NK-92 treated with Interleukin-12 subunit alpha and Interleukin-12 subunit beta, amount 100 ng/mL, for 24 hours (cell line): Measurements from ENCODE around the gene SKA2.
"Not testable (repeated sequence)": the region's sequence is repeated elsewhere in the genome, so short reads cannot be mapped to it uniquely, and the experiment has no call there.

Experiments used
- DNase-seq: peaks from one replicate; lab custom pipeline; 2025; lab: John Stamatoyannopoulos, UW

Gene SKA2

DNA sequence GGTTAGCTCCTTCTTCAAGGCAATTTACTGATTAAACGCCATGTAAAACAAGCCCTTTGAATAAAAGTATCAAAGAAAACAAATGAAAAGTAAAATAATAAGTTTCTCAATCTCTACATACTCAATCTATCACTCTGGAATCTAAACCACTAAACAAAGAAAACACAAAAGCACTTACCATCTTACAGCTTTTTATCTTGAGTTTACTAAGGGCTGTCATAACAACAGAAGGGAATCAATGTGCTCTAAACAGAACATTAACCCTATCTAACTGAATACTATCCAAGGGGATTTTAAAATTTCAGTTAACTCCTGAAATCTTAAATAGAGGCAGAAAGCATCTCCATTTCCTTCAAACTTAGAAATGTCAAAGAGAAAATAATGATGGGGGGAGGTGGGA lies 3.4 kb downstream of the SKA2 start:
- no peak for DNase-seq

DNA sequence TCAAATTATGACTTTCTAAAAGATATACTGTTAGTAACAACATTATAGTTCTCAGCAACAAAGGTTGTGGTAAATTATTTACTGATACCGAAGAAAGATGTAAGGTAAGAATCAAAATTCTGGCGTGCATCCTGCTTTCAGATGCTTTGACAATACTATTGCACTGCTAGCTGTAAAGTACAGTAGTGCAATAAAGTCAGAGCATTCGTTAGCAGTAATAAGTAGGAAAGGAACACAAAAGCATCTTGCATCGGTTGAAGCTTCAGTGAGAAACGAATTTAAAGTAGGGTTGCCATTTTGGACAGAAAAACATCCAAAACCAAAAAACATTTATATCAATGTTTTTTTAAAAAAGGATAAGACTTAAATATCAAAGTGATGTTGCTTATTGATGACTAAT lies 4.0 kb downstream of the SKA2 start:
- no peak for DNase-seq

DNA sequence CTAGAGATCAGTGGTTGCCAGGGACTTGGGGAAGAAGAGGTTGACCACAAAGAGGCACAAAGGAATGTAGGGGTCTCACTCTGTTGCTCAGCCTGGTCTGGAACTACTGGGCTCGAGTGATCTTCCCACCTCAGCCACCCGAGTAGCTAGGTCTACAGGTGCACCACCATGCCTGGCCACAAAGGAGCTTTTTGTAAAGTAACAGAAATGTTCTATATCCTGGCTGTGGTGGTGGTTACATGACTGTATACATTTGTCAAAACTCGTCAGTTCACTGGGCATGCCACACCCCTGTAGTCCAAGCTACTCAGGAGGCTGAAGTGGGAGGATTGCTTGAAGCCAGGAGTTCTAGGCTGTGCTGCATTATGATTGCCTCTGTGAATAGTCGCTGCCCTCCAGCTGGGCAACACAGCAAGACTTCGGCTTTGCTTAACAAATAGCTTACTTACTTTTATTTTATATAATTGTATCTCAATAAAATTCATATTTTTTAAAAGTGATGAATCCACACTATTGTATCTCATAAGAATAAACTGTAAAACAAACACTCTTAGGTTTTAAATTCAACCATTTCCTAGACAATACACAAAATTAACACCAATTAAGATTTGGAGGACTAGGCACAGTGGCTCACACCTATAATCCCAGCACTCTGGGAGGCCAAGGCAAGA lies 5.0 kb downstream of the SKA2 start:
- no peak for DNase-seq

DNA sequence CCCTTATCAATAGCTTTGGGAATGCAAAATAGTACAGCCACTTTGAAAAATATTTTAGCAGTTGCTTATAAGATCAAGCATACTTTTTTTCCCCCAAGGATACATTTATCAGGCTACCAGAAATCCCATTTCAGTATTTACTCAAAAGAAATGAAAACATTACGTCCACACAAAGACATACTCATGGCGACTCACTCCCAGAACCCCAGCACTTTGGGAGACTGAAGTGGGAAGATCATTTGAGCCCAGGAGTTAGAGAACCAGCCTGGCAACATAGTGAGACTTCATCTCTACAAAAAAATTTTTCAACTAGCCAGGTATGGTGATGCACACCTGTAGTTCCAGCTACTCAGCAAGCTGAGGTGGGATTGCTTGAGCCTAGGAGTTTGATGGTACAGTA lies 5.9 kb downstream of the SKA2 start:
- DNase-seq, result no peak

- no peak for DNase-seq
These were observed 9.4 kb downstream of the SKA2 start for GRCh38 chr17:59145571-59146096.

DNA sequence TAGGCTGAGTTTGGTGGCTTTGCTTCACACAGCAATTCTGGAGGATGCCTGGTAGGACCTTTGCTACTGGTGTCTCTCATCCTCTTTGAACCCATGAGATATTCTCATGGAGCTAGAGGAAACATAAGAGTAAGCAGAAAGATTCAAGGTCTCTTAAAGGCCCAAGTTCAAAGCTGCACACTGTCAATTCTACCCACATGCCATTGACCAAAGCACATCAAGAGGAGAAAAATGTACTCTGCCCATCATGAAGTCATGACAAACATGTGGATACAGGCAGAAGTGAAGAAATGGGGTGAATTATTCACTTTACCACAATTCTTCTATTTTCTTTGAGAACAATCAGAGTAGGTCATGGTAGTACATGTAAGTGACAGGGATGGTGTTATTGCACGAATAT lies 13.1 kb downstream of the SKA2 start:
- no peak for DNase-seq

DNA sequence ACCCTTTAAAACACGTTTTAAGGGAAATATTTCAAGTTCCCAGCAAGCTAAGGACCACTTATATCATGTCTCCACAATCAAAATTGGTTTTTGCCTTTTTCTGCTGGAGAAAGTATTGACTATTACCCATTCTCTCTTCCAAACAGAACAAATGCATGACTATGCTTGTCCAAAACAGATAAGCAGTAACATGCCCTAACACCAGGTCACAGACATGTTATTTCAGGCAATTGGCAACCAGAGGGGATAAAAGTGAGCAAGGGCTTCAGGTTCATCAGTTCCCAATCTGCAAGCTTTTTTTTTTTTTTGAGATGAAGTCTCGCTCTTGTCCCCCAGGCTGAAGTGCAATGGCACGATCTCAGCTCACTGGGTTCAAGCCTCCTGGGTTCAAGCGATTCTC lies 15.0 kb downstream of the SKA2 start:
- no peak for DNase-seq

- not testable (repeated sequence) for DNase-seq
These were observed 16.6 kb downstream of the SKA2 start for GRCh38 chr17:59138339-59138738.

DNA sequence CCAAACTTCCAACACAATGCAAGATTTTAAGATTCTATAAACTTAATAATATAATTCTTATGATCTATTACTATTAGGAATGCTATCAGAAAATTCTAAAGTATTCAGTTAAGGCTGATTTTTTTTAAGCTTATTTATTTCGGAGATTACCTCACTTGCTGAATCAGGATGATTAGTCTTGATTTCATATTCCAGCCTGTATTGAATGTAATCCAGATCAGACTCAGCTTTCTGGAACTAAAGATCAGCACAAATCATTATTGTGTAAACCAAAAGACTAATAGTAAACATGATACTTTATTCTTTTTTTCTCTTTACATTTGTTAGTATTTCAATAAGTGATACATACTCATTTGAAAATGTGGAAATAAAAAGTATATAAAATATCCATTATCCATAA lies 23.9 kb downstream of the SKA2 start:
- no peak for DNase-seq

DNA sequence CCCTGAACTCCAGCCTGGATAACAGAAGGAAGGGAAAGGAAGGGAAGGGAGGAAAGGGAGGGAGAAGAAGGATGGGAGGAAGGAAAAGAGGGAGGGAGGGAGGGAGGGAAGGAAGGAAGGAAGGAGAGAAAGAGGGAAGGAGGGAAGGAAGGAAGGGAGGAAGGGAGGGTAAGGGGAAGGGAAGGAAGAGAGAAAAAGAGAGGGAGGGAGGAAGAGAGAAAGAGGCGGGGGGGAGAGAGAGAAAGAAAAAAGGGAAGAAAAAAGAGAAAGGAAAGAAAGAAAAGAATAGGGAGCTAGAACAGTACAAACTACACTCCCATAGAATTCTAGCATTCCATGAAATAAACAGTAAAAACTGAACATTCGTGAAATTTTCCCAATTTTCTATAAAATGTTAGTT lies 25.2 kb downstream of the SKA2 start:
- no peak for DNase-seq

DNA sequence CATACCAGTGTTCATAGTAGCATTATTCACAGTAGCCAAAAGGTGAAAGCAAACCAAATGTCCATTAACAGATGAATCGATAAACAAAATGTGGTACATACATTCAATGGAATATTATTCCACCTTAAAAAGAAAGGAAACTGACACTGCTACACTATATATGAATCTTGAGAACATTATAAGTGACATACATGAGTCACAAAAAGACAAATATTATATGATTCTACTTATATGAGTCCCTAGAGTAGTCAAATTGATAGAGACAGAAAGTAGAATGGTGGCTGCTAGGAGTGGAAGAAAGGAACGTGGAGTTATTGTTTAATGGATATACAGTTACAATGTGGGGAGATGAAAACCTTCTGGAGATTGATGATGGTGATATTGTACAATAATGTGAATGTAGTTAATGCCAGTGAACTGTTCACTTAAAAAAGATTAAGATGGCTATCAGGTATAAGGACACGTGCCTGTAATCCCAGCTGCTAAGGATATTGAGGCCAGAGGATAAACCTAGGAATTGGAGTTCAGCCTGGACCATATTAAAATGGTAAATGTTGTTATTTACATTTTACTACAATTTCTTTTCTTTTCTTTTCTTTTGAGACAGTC lies 28.1 kb downstream of the SKA2 start:
- no peak for DNase-seq

GRCh38 chr17:59124665-59125064 lies 30.3 kb downstream of the SKA2 start:
- no peak for DNase-seq

DNA sequence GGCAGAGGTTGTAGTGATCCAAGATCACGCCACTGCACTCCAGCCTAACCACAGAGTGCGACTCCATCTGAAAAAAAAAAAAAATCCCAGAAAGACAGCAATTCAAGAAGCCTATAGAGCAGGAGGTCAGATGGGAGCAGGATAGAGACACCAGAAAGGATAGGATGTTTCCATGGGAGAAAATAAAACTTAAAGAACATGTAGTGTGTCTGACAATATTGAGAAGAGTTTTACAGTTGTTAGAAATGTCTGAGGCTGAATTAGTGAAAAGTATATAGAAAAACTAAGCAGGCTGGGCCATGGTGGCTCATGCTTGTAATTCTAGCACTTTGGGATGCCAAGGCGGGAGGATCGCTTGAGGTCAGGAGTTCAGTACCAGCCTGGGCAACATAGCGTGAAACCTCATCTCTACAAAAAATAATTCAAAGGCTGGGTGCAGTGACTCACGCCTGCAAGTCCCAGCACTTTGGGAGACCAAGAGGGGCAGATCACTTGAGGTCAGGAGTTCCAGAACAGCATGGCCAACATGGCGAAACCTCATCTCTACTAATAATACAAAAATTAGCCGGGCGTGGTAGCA lies 33.0 kb downstream of the SKA2 start:
- DNase-seq, result no peak

GRCh38 chr17:59115474-59115873 lies 39.5 kb downstream of the SKA2 start:
- DNase-seq, result no peak

DNA sequence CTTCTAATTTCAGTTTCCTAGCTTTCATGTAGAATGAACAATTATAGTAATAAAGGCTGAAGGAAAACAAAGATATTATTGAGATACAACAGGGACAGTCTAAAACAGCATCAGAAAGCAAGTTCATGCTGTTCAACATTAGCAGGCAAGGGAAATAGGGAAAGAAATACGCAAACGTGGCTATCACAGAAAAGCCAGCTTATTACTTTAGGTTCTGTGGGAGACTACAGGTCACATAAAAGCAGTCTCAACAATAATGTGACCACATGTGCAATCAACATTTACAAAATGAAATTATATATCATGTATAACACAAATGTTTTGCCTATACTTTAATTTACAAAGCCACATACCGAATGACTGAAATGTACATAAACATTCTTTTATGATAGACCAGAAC lies 43.4 kb downstream of the SKA2 start:
- DNase-seq, result no peak

DNA sequence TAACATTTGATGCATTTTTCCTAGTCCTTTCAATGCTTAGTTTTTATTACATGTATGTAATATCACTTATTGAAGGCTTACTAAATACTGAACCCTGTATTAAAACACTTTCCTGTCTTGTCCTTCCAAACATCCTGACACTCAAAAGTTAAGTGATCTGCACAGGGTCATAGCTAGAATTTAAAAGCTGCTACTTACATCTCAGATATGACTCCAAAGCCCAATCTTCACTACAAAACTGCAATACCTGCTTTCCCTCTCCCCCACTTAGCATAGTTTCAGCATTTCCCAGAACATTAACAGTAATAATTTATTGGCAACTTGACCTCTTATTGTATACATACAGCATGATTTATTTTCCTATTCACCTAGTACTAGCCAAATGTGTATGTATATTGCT lies 44.0 kb downstream of the SKA2 start:
- DNase-seq, result no peak

- DNase-seq, result no peak
These were observed 46.4 kb downstream of the SKA2 start for GRCh38 chr17:59108400-59109102.

DNA sequence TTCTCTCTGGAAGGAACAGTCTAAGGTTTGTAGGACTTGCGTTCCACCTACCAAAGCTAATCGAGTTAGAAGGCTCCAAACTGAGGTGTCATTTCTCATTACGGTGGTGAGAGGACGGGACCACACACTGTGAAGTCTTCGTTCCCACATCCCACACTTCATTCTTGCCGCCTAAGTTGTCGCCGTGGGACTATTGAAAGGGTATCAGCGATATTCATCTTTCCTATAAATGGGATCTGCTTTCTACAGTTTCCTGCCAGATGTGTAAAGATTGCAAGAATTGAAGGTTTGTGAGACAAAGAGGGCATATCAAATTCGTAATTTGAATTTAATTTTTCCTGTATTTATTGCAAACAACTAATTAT lies 47.7 kb downstream of the SKA2 start:
- DNase-seq, result no peak

DNA sequence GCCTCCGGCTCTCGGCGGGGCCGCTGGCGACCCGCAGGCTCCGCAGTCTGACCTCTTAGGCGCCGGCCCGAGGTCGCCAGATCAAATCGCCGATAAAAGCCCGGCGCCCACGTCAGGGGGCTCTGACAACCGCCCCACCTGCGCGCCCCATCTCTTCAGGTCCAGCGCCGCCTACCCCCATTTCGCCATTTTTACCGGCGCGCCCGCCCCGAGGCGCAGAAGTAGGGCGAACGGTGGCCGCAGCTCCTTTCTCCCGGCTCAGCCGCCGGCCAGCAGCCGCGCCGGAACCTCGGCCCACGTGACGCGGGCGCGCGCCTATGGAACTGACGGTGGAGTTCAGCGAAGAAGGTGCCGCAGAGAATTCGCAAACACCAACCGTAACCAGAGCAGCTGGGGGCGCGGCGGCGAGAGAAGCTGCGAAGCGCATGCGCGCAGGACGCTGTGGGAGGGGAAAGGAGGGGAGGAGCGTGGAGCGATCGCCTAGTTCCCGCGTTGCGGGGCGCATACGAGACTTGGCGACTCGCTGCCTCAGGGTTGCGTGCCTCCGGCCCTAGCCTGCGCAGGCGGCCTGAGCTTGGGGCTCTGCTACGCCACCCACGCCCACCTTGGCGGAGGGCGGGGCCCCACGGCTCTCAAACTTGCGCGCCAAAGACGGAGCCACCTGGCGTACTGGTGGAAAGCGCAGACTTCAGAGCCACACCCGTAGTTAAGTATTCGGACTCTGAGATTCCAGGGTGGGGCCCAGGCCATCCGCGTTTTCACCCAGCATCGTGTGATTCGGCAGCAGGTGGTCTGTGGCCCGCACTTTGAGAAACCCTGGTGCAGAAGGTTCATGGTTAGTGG lies 48.3 kb downstream of the SKA2 start, which contains the start of gene TRIM37:
Gene TRIM37, minus strand, starts transcription at position 418 of the 843 bp plus-strand sequence. CDS start 419 bp downstream, outside the sequence.
- DNase-seq, result peak; percentile 98

- DNase-seq, result peak; percentile 58
These were observed 49.0 kb downstream of the SKA2 start for GRCh38 chr17:59105852-59106462.

GRCh38 chr17:59101178-59101577 lies 53.8 kb downstream of the SKA2 start:
- DNase-seq, result no peak
